CD4-positive, alpha-beta T cell treated with Interferon gamma for 1 hour (primary cell): ENCODE results near the gene TPM2.
A peak's percentile ranks its signal among the peaks of the same experiment; 100 is the strongest.

Experiments
- DNase-seq: peaks from one replicate; pipeline ENCODE4 v3.0.0-alpha.2; 2020

The TPM2 gene

GRCh38 chr9:35717132-35717870, 27.6 kb upstream of the TPM2 start:
- no peak for DNase-seq

DNA sequence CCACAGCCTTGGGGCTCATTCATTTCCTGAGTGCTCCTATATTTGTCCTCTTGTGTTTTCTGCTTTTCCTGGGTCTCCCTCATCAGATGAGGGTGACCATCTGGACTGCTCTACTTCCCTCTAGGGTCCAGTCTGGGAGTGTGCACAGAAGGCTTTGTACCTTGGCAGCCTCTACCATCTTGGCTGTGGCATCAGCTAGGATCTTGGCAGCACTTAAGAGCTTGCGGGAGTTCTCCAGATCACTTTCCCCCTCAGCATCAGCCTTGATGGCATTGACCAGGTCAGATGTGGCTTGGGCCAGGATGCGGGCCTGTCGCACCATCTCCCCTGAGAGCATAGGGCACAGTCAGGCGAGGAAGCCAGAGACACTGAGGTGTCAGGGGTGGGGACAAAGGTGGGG, 26.5 kb upstream of the TPM2 start:
- no peak for DNase-seq

DNA sequence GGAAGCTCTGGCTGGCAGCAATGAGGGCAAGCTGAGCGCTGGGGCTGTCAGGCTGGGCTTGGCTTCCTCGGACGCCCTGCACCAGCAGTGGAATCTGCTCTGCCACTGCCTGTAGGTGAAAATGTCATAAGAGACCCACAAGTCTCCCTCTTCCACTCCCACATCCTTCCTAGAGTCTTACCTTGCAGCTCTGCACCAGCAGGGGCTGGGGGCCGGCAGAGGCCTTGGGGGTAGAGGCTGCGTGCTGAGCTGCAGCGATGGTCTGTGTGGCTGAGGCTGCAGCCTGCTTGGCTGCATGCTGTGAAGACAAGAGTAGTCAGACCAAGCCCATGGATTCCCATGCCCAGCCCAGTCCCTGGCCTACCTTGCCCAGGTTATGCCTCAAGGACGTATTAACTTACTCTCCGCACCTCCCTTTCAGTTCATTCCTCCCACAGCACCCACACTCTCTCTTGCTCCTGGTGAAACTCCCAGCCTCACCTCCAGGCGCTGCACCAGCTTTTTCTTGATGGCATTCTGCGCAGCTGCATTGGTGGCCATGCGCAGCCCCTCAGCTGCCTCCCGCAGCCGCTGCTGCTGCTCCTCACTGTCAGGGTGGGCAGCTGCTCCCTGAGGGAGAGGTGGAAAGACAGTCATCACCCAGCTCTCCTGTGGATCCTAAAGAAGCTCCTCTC, 25.0 kb upstream of the TPM2 start:
- no peak for DNase-seq

GRCh38 chr9:35714123-35714522, 24.4 kb upstream of the TPM2 start:
- DNase-seq = no peak

- DNase-seq = no peak
Measured at GRCh38 chr9:35713578-35713977, 23.9 kb upstream of the TPM2 start.

- no peak for DNase-seq
Measured at GRCh38 chr9:35712762-35713400, 23.2 kb upstream of the TPM2 start.

DNA sequence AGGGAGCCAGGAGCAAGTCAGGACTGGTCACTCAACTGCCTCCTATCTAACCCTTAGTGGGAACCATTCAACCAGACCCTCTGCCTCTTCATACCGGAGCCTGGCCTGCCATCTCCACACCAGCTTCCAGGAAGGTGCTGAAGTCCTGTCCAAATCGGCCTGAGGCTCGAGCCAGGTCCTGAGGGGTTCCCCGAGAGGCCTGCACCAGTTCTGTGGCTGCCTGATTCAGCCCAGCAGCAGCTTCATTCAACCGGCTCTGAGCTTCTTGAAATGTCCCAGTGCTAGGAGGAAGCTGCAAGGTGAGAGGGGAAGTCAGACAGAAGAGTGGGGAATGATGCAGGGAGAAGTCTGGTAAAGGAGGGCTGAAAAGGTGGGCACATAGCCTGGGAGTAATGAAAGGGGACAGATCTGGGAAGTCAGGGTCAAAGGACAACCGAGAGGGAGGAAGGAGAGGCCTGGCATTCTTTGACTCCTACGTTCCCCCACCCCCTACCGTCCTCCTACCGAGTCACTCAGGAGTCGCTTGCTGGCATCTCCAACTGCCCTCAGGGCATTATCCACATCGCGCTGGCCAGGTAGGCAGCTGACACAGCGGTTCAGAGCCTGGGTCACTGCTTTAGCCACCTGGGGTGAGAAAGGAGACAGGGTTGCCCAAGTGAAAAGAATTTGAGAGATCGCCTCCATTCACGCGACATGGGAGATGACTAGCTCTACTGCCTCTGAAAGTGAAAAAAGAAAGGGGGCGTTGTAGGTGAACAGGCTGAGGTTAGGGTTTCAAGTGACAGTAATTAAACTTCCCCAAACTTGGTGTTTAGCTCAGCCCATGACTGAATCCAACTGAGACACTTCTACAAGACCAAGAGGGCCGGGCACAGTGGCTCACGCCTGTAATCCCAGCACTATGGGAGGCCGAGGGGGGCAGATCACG, 22.0 kb upstream of the TPM2 start:
- DNase-seq = no peak

GRCh38 chr9:35710818-35711500, 21.2 kb upstream of the TPM2 start:
- no peak for DNase-seq

DNA sequence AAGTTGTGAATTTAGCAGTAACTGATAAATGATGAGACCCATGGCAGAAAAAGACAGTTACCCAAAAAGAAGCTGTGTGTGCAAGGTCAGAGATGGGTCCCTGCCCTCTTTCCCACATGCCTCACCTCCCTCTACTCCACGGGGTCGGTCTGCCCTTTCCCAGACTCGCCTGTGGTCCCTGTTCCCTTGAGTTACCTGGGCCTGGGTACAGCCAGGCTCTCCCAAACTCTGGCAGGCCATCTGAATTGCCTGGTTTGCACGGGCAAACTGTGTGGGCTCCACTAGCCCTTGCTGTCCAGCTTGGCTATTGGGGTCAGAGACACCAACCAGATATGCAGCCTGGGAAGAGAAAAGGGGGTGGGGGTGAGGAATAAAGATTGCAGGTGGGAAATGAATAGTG, 18.4 kb upstream of the TPM2 start:
- DNase-seq = no peak

DNA sequence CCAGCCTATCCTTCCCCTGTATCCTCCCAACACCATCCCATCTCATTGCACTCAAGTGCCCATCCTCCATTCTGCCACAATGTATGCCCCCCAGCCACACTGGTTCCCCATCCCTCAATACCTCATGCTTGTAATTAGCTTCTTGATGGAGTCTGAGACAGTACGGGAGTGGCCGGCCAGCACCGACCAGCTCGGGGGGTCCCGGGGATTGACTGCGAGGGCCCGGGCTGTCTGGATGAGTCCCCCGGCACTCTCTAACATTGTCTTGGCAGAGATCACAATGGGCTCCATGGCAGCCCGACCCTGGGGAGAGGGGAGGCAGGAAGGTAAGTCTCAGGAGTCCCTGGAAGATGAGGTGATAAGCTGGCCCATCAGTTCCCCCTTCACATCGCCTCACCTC, 17.2 kb upstream of the TPM2 start:
- DNase-seq = no peak

GRCh38 chr9:35705836-35706430, 16.2 kb upstream of the TPM2 start:
- no peak for DNase-seq

- no peak for DNase-seq
Measured at GRCh38 chr9:35705372-35705771, 15.6 kb upstream of the TPM2 start.

DNA sequence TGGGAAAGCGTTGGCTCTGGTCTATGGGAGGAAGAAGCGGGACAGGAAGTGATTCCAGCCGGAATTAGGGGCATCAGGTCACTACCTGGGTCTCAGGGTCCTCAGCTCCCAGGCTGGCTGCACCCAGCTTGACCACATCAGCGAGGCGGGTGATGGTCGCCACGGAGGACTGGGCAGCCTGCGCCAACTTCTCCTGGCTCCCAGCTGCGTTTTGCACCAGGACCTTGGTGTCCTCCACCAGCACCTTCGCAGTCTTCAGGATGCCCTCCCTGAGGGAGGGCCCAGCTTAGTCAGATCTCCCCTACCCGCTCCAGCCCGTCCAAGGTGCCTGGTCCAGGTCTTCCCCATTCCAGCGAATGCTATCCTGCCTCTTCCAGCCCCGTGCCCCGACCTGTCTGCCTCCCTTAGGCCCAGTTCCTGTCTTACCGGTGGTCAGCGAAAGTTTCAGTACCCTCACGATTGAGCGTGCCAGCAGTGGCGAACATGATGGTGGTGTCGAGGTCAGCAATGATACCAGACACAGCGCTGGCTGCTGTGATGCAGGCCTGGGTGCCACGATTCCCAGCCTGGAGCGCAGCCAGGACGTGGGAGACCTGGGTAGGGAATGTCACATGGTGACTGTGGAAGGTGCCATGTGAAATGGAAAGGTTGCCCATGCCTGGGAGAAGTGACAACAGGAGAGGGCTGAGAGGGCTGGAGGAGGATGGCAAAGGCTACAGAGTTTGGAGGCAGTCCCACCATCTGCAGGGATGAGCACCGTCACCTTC, 14.4 kb upstream of the TPM2 start:
- no peak for DNase-seq

- DNase-seq = no peak
Measured at GRCh38 chr9:35702696-35703095, 13.0 kb upstream of the TPM2 start.

GRCh38 chr9:35700942-35701341, 11.2 kb upstream of the TPM2 start:
- no peak for DNase-seq

GRCh38 chr9:35700031-35700430, 10.3 kb upstream of the TPM2 start:
- DNase-seq = no peak

- no peak for DNase-seq
Measured at GRCh38 chr9:35698231-35698630, 8.5 kb upstream of the TPM2 start.

- DNase-seq = no peak
Measured at GRCh38 chr9:35697486-35697885, 7.8 kb upstream of the TPM2 start.

- DNase-seq = peak; percentile 60
Measured at GRCh38 chr9:35696520-35697215, 6.9 kb upstream of the TPM2 start.

- no peak for DNase-seq
Measured at GRCh38 chr9:35695943-35696401, 6.2 kb upstream of the TPM2 start.
